IMR-90 (cell line): Measurements from ENCODE around the gene CDK15. TPM values are rescaled to one million over a fixed set of nuclear protein-coding genes. Genes with fewer than 3 reads are reported as not detected.

ENCODE experiments used
- ATAC-seq: fragments of 200-7000 bp; cut with Tn5 transposase; 2 replicates; pipeline ENCODE4 v1.9.1; 2020; ENCODE audit warnings: low read depth, mild to moderate bottlenecking, moderate library complexity
- BruUV-seq: library from RNA; stranded (reverse); fragments of 400-500 nt; replicated peaks from 2 replicates; lab custom pipeline; 2021; lab: Mats Ljungman, UMichigan
- CTCF ChIA-PET: fragments of 300-600 bp; formaldehyde crosslinking; extraction: SDS; loops from one replicate; lab custom pipeline; 2021; ENCODE audit warnings: antibody characterized with exemption; lab: Yijun Ruan, JAX
- POLR2A ChIA-PET: fragments of 300-600 bp; sonication (Branson Sonifier 250); formaldehyde crosslinking; loops from one replicate; lab custom pipeline; 2022; ENCODE audit warnings: antibody characterized with exemption; ENCODE audit not compliant: unreplicated experiment; lab: Charles Lee
- DNase-seq: peaks from one replicate; pipeline ENCODE4 v3.0.0; 2013
- H2AFZ ChIP-seq: replicated peaks from 2 replicates; pipeline ENCODE3; 2013; ENCODE audit warnings: low read length, mild to moderate bottlenecking; ENCODE audit not compliant: poor library complexity
- H2AK5ac ChIP-seq: 2 replicates; pipeline ENCODE4 v1.6.1; 2013; ENCODE audit warnings: low read depth, low read length, inconsistent platforms
- H2AK9ac ChIP-seq: replicated peaks from 2 replicates; pipeline ENCODE3; 2013; ENCODE audit warnings: mild to moderate bottlenecking, low read depth, low read length, moderate library complexity; ENCODE audit not compliant: poor library complexity
- H2BK120ac ChIP-seq: 2 replicates; pipeline ENCODE4 v1.6.1; 2013; ENCODE audit warnings: low read depth, low read length, inconsistent platforms
- H2BK15ac ChIP-seq: 3 replicates; pipeline ENCODE4 v1.6.1; 2013; ENCODE audit warnings: low read depth, low read length, inconsistent platforms
- H2BK20ac ChIP-seq: 2 replicates; pipeline ENCODE4 v1.6.1; 2013; ENCODE audit warnings: low read depth, mild to moderate bottlenecking, inconsistent platforms, low read length, moderate library complexity
- H2BK5ac ChIP-seq: 2 replicates; pipeline ENCODE4 v1.6.1; 2013; ENCODE audit warnings: mild to moderate bottlenecking, low read depth, low read length, inconsistent platforms; ENCODE audit not compliant: poor library complexity, severe bottlenecking
- H3K14ac ChIP-seq: replicated peaks from 2 replicates; pipeline ENCODE4 v1.6.1; 2013; ENCODE audit warnings: low read depth, low read length, inconsistent platforms
- H3K18ac ChIP-seq: 2 replicates; pipeline ENCODE4 v1.6.1; 2013; ENCODE audit warnings: low read depth, low read length, control low read depth
- H3K23ac ChIP-seq: 2 replicates; pipeline ENCODE4 v1.6.1; 2013; ENCODE audit warnings: low read depth, low read length, inconsistent platforms
- H3K27ac ChIP-seq: 2 replicates; pipeline ENCODE4 v1.5.1; 2013; ENCODE audit warnings: mild to moderate bottlenecking, control low read depth, low read length; ENCODE audit not compliant: insufficient read depth
- H3K27me3 ChIP-seq: 2 replicates; pipeline ENCODE4 v1.6.1; 2013; ENCODE audit warnings: low read length; ENCODE audit not compliant: control insufficient read depth, insufficient read depth
- H3K36me3 ChIP-seq: 2 replicates; pipeline ENCODE4 v1.6.1; 2013; ENCODE audit warnings: low read length, mixed read lengths; ENCODE audit not compliant: control insufficient read depth, insufficient read depth
- H3K4ac ChIP-seq: 2 replicates; pipeline ENCODE4 v1.6.1; 2013; ENCODE audit warnings: low read depth, low read length, inconsistent platforms
- H3K4me1 ChIP-seq: 2 replicates; pipeline ENCODE4 v1.6.1; 2013; ENCODE audit warnings: low read length, mixed read lengths; ENCODE audit not compliant: control insufficient read depth, insufficient read depth
- H3K4me2 ChIP-seq: 2 replicates; pipeline ENCODE4 v1.6.1; 2013; ENCODE audit warnings: low read depth, mild to moderate bottlenecking, control low read depth, low read length, moderate library complexity
- H3K4me3 ChIP-seq: 2 replicates; pipeline ENCODE4 v1.5.1; 2013; ENCODE audit warnings: low read depth, mild to moderate bottlenecking, control low read depth, low read length, moderate library complexity; ENCODE audit not compliant: insufficient read depth
- H3K56ac ChIP-seq: 2 replicates; pipeline ENCODE4 v1.6.1; 2013; ENCODE audit warnings: low read length, inconsistent platforms; ENCODE audit not compliant: insufficient read depth; ENCODE audit errors: extremely low read depth
- H3K79me1 ChIP-seq, 2 experiments: 2 replicates each; pipeline ENCODE4 v1.6.1; 2013; ENCODE audit warnings: low read length in 2 of 2, inconsistent platforms in 1 of 2, low read depth in 1 of 2
- H3K9ac ChIP-seq: 2 replicates; pipeline ENCODE4 v1.6.1; 2013; ENCODE audit warnings: low read depth, low read length, control low read depth
- H3K9me1 ChIP-seq: 2 replicates; pipeline ENCODE4 v1.6.1; 2013; ENCODE audit warnings: low read length, inconsistent platforms; ENCODE audit not compliant: insufficient read depth
- H3K9me3 ChIP-seq: 2 replicates; pipeline ENCODE4 v1.6.1; 2013; ENCODE audit warnings: low read length; ENCODE audit not compliant: control insufficient read depth, insufficient read depth
- H4K20me1 ChIP-seq: 2 replicates; pipeline ENCODE4 v1.6.1; 2013; ENCODE audit warnings: low read length, inconsistent platforms; ENCODE audit not compliant: insufficient read depth
- H4K5ac ChIP-seq: 2 replicates; pipeline ENCODE4 v1.6.1; 2013; ENCODE audit warnings: mild to moderate bottlenecking, low read depth, low read length, control low read depth
- H4K8ac ChIP-seq, 2 experiments: 2 replicates each; pipeline ENCODE4 v1.6.1; 2013; ENCODE audit warnings: low read depth in 2 of 2, low read length in 2 of 2, control low read depth in 1 of 2, inconsistent platforms in 1 of 2
- H4K91ac ChIP-seq: 2 replicates; pipeline ENCODE4 v1.6.1; 2013; ENCODE audit warnings: low read depth, low read length, inconsistent platforms; ENCODE audit not compliant: insufficient read depth
- RCOR1 ChIP-seq: IDR thresholded peaks from 2 replicates; pipeline ENCODE4 v1.6.1; 2012; ENCODE audit warnings: mild to moderate bottlenecking, low read length, improper control_type of control experiment; ENCODE audit not compliant: insufficient replicate concordance
- dilution Hi-C: fragments of 300-500 bp; cut with HindIII; formaldehyde crosslinking; loops from one replicate; pipeline ENCODE4 v1.14.3; 2018; ENCODE audit warnings: low sequenced_read_pairs; ENCODE audit not compliant: unreplicated experiment
- in situ Hi-C: fragments of 300-500 bp; cut with MboI; formaldehyde crosslinking; loops from 3 replicates; pipeline ENCODE4 v1.14.3; 2019; ENCODE audit warnings: low sequenced_read_pairs, inconsistent platforms, mixed read lengths
- intact Hi-C: fragments of 100-400 bp; cut with micrococcal nuclease; formaldehyde crosslinking; loops from 2 replicates; pipeline ENCODE4 v1.10.0; 2022
- polyA plus RNA-seq, 3 experiments: library from polyadenylated mRNA; depleted of rRNA; stranded (reverse); fragments of >200 nt; gene quantifications; 2 replicates each; pipeline ENCODE4 v1.2.3, GENCODE V29; 2012; ENCODE audit warnings: low replicate concordance in 1 of 3
- total RNA-seq: library from RNA; depleted of rRNA; stranded (reverse); fragments of >200 nt; gene quantifications from 2 replicates; pipeline ENCODE4 v1.2.3, GENCODE V29; 2012

The CDK15 gene
- total and polyA plus RNA-seq, 2 of the 4 experiments (the other 2 are of a cell fraction): 16.1 to 33.0 TPM

- H3K4me1 ChIP-seq: peaks cover 5% of the 10 kb centered on the region; the same call in 1 of the 2 replicates
- H3K23ac ChIP-seq: peak overlapping the region; percentile 31; the same call in 1 of the 2 replicates
- no peak overlapping the region for H2BK15ac ChIP-seq
- no peak overlapping the region for H3K4me3 ChIP-seq
- H2BK5ac ChIP-seq: no peak overlapping the region
- peaks cover 28% of the 10 kb centered on the region; the same call in 1 of the 2 replicates for H4K20me1 ChIP-seq
- no peak overlapping the region for H2AFZ ChIP-seq
- H3K9me3 ChIP-seq: no peaks in the 10 kb centered on the region
- peaks cover 19 to 69% of the 10 kb centered on the region in 2 experiments for H3K79me1 ChIP-seq
- H3K18ac ChIP-seq: no peak overlapping the region
- DNase-seq (peak; percentile 21), ATAC-seq (peak; percentile 2; the same call in 1 of the 2 replicates)
- no peak overlapping the region for H3K56ac ChIP-seq
- TF ChIP-seq RCOR1: no peak
- no peak overlapping the region for H4K91ac ChIP-seq
- H4K5ac ChIP-seq: no peak overlapping the region
- no peak overlapping the region for H2BK120ac ChIP-seq
- H3K14ac ChIP-seq: no peak overlapping the region
- in situ Hi-C loops (no loop called here), dilution Hi-C loops (no loop called here), intact Hi-C loops (no loop called here)
- ChIA-PET POLR2A (no interaction called here), CTCF (interaction anchor here (0.6 kb wide), 1 partner anchor 8 kb away, joined by 3 read pairs; no protein-coding TSS in a partner anchor)
- 0 out of 2 replicates have a peak, but pooled peaks cover 2% of the 10 kb centered on the region for H3K36me3 ChIP-seq
- peak overlapping the region; percentile 60 for H3K4me2 ChIP-seq
- no peak overlapping the region for H3K4ac ChIP-seq
- no peak overlapping the region for H3K27ac ChIP-seq
- H3K9me1 ChIP-seq: peaks cover 14% of the 10 kb centered on the region
- BruUV-seq: no TSS peak
- no peak overlapping the region for H2AK9ac ChIP-seq
- no peak overlapping the region for H3K9ac ChIP-seq
- no peak overlapping the region for H2AK5ac ChIP-seq
- no peaks in the 10 kb centered on the region for H3K27me3 ChIP-seq
- no peak overlapping the region for H2BK20ac ChIP-seq
- no peak overlapping the region for H4K8ac ChIP-seq
These were observed 29.3 kb upstream of the CDK15 start for GRCh38 chr2:201777043-201777442.
